Epithelial cell of proximal tubule (primary cell): ENCODE results near the gene KCNT1. TPM values are rescaled to one million over a fixed set of nuclear protein-coding genes. Genes with fewer than 3 reads are reported as not detected.

ENCODE experiments used
- DNase-seq: peaks from one replicate; pipeline ENCODE4 v3.0.0-alpha.2; 2011; ENCODE audit warnings: low read depth
- H3K4me3 ChIP-seq: 2 replicates; pipeline ENCODE4 v1.5.1; 2011; ENCODE audit warnings: low read depth, mild to moderate bottlenecking, low read length
- CTCF ChIP-seq: conservative IDR thresholded peaks from 2 replicates; pipeline ENCODE4 v1.5.1; 2012; ENCODE audit warnings: low read depth, mild to moderate bottlenecking, low read length
- total RNA-seq: library from RNA; depleted of rRNA; stranded (reverse); fragments of >200 nt; gene quantifications from 2 replicates; pipeline ENCODE4 v1.2.3, GENCODE V29; 2015

Gene KCNT1
- total RNA-seq, 1 donor from 2014 or later: not detected

GRCh38 chr9:135823036-135823435 lies 121.1 kb downstream of the KCNT1 start:
- TF ChIP-seq CTCF: no peak
- H3K4me3 ChIP-seq: no peak overlapping the region
- no peak for DNase-seq

- H3K4me3 ChIP-seq: no peak overlapping the region
- DNase-seq: no peak
- TF ChIP-seq CTCF: no peak
Observed at GRCh38 chr9:135825435-135826187, 123.6 kb downstream of the KCNT1 start.

- no peak for TF ChIP-seq CTCF
- no peak for DNase-seq
- no peak overlapping the region for H3K4me3 ChIP-seq
Observed at GRCh38 chr9:135826188-135826545, 124.2 kb downstream of the KCNT1 start.

- DNase-seq: no peak
- no peak for TF ChIP-seq CTCF
- H3K4me3 ChIP-seq: no peak overlapping the region
Observed at GRCh38 chr9:135827301-135827700, 125.3 kb downstream of the KCNT1 start.

- no peak for TF ChIP-seq CTCF
- DNase-seq: no peak
- no peak overlapping the region for H3K4me3 ChIP-seq
Observed at GRCh38 chr9:135827866-135828580, 126.0 kb downstream of the KCNT1 start.

GRCh38 chr9:135828656-135829055 lies 126.7 kb downstream of the KCNT1 start:
- no peak for TF ChIP-seq CTCF
- no peak for DNase-seq
- H3K4me3 ChIP-seq: no peak overlapping the region

GRCh38 chr9:135830496-135830895 lies 128.5 kb downstream of the KCNT1 start:
- no peak for TF ChIP-seq CTCF
- H3K4me3 ChIP-seq: no peak overlapping the region
- DNase-seq: no peak
